GM21529 (cell line): ENCODE data around the gene HDHD2.

Source experiments
- ATAC-seq: cut with Tn5 transposase; IDR thresholded peaks from one replicate; pipeline ENCODE4 v1.9.1; 2021; ENCODE audit not compliant: unreplicated experiment

Gene HDHD2

DNA sequence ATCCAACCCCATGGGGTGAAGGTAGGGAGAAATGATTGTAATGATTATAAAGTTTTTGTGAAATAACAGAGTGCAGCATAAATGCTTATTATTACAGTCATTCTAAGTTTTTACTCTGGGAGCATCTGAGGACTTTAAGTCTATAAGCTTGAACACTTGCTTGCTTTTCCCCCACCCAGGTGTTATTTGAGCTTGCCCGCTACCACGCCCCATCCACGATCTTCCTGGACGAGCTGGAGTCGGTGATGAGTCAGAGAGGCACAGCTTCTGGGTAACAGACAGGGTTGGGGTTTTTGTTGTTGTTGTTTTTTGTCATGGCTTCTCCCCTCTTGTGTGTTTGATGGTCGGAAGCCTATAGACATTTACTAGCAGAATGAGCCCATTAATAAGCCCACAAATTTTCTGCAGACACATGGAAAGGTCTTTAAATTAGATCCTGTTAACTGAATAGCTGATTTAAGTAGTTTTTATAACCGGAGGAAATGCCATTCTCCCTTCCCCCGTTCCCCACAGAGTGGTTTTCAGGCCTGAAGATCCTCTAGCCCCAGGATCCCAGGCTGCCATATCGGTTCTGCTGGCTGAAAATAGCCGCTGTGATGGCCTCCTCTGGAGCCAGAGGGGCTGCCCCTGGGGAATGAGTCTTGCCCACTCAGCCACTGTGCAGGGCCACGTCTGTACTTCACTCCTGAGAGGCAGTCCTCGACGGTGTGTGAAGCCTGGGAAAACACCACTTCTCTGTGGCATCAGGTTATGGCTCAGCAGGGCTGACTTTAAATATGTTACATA lies 75.0 kb downstream of the HDHD2 start:
- no peak for ATAC-seq

DNA sequence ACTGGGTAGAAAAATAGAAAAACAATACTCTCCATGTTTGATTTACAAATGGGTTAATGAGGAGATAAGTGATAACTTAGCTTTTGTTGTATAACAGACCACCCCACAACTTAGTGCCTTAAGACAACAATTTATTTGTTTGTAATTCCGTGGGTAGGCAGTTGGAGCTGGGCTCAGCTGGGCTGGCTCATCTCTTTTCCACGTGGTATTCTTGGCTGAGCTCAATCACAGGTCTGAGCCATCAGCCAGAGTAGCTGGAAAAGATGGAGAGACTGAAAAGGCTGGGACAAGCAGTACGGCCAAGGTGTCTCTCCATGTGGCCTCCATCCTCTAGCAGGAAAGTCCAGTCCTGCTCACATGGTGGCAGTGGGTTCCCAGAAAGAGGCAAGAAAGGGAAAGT lies 82.7 kb downstream of the HDHD2 start:
- no peak for ATAC-seq

DNA sequence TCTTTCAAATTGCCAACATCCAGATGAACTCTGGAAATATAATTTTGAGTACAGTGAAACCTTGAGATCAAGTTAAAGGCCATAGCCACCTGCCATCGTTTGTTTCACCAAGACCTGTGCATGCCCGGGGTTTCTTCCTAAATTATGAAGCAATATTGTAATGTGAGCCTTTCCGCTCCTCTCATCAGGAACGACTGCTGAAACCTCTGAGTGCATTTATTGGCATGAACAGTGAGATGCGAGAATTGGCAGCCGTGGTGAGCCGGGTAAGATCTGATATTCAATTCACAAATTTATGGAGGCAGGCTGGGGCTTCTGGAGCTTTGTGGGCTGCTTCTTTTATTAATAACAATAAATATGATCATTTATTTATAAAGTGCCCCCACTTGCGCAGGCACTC lies 87.2 kb downstream of the HDHD2 start:
- ATAC-seq = no peak

DNA sequence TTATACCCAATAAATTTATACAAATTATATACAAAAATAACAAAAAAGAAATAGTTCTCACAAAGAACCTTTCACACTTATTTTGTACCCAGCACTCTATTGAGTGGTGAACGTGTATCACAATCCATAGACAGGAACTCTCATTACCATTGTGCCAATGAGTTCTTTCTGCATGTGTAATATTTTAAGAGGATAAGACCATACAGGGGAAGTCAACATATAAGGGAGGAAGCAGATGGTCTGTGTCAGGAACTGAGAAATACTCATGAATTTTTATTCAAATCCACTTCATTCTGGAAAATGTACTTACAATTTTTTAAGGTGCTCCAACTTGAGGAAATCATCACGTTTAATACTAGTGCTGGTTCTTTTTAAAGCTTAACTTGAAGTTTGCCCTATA lies 87.8 kb downstream of the HDHD2 start:
- ATAC-seq = no peak
